NCI-H2196 (cell line): ENCODE measurements around the gene UBASH3A.

Experiments
- DNase-seq: peaks from one replicate; lab custom pipeline; 2025; ENCODE audit not compliant: unreplicated experiment; lab: John Stamatoyannopoulos, UW

The UBASH3A gene

GRCh38 chr21:42445311-42445710 is 41.6 kb downstream of the UBASH3A start:
- DNase-seq, result no peak

GRCh38 chr21:42446531-42446930 is 42.8 kb downstream of the UBASH3A start:
- DNase-seq, result no peak

GRCh38 chr21:42447182-42447581 is 43.5 kb downstream of the UBASH3A start:
- no peak for DNase-seq

- DNase-seq, result no peak
Observed at GRCh38 chr21:42447732-42448131, 44.0 kb downstream of the UBASH3A start.

- DNase-seq, result no peak
Observed at GRCh38 chr21:42448686-42449085, 45.0 kb downstream of the UBASH3A start.

- no peak for DNase-seq
Observed at GRCh38 chr21:42451941-42452340, 48.2 kb downstream of the UBASH3A start.

- no peak for DNase-seq
Observed at GRCh38 chr21:42452401-42453223, 48.9 kb downstream of the UBASH3A start.

GRCh38 chr21:42453224-42453985 is 49.7 kb downstream of the UBASH3A start:
- no peak for DNase-seq

- DNase-seq, result no peak
Observed at GRCh38 chr21:42453986-42454570, 50.4 kb downstream of the UBASH3A start.

- DNase-seq, result no peak
Observed at GRCh38 chr21:42454786-42455185, 51.1 kb downstream of the UBASH3A start.

GRCh38 chr21:42455196-42455595 is 51.5 kb downstream of the UBASH3A start:
- no peak for DNase-seq

GRCh38 chr21:42455754-42456440 is 52.2 kb downstream of the UBASH3A start:
- no peak for DNase-seq

- DNase-seq, result no peak
Observed at GRCh38 chr21:42456457-42456856, 52.8 kb downstream of the UBASH3A start.

GRCh38 chr21:42459082-42459460 is 55.4 kb downstream of the UBASH3A start:
- DNase-seq, result no peak

GRCh38 chr21:42459546-42460215 is 56.0 kb downstream of the UBASH3A start:
- no peak for DNase-seq

GRCh38 chr21:42460391-42461184 is 56.9 kb downstream of the UBASH3A start:
- DNase-seq, result peak; percentile 93

- no peak for DNase-seq
Observed at GRCh38 chr21:42461185-42461520, 57.5 kb downstream of the UBASH3A start.

GRCh38 chr21:42461881-42462877 is 58.5 kb downstream of the UBASH3A start:
- peak; percentile 70 for DNase-seq
